GM12873 (cell line): ENCODE data around the gene MAS1L.

ENCODE experiments used
- TF ChIP-seq, protein P1 (sequence below): IDR thresholded peaks from 2 replicates; pipeline ENCODE4 v1.5.1; 2012; ENCODE audit warnings: low read depth, mild to moderate bottlenecking, moderate library complexity, low read length, control low read depth; ENCODE audit not compliant: insufficient read depth; ENCODE audit errors: missing control alignments

The MAS1L gene

DNA sequence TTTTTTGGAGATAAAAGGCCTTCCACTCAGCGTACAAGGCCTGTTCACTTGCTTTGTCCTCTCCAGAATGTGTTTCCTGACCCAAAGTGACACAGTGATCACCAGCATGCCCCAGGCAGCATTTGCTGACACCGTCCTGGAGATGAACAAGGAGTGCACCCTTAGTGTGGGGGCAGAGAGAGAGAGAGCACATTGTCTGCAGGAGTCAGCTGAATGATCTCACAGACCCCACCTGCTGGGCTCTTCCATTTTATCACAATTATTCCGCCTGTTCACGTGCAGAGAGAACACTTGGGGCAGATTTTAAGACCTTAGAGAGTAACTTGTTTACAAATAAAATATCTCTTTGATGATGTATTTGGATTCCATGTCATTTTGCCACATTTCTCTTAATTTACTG lies 22.4 kb upstream of the MAS1L start:
- TF ChIP-seq, protein P1, sequence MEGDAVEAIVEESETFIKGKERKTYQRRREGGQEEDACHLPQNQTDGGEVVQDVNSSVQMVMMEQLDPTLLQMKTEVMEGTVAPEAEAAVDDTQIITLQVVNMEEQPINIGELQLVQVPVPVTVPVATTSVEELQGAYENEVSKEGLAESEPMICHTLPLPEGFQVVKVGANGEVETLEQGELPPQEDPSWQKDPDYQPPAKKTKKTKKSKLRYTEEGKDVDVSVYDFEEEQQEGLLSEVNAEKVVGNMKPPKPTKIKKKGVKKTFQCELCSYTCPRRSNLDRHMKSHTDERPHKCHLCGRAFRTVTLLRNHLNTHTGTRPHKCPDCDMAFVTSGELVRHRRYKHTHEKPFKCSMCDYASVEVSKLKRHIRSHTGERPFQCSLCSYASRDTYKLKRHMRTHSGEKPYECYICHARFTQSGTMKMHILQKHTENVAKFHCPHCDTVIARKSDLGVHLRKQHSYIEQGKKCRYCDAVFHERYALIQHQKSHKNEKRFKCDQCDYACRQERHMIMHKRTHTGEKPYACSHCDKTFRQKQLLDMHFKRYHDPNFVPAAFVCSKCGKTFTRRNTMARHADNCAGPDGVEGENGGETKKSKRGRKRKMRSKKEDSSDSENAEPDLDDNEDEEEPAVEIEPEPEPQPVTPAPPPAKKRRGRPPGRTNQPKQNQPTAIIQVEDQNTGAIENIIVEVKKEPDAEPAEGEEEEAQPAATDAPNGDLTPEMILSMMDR: no peak

GRCh38 chr6:29509711-29510110 lies 22.0 kb upstream of the MAS1L start:
- TF ChIP-seq, protein P1: no peak

DNA sequence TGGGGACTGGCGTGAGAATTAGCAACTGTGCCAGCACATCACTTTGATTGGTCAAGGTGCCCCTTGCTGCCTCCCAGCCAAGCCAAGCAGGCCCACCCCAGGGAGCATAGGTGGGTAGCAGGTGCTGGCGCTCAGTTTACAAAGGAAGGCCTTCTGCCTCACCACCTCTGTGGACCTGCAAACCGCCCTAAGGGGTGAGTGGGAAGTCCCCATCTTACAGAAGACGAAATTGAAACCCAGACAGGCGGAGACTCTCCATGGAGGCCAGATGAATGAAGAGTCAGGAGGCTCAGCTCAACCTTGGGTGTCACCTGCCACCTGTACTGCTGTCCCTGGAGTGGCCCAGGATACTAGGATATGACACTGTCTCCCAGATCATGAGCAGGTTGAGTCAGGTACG lies 21.5 kb upstream of the MAS1L start:
- TF ChIP-seq, protein P1: no peak

- TF ChIP-seq, protein P1: no peak
These were observed 19.6 kb upstream of the MAS1L start for GRCh38 chr6:29507319-29507718.

DNA sequence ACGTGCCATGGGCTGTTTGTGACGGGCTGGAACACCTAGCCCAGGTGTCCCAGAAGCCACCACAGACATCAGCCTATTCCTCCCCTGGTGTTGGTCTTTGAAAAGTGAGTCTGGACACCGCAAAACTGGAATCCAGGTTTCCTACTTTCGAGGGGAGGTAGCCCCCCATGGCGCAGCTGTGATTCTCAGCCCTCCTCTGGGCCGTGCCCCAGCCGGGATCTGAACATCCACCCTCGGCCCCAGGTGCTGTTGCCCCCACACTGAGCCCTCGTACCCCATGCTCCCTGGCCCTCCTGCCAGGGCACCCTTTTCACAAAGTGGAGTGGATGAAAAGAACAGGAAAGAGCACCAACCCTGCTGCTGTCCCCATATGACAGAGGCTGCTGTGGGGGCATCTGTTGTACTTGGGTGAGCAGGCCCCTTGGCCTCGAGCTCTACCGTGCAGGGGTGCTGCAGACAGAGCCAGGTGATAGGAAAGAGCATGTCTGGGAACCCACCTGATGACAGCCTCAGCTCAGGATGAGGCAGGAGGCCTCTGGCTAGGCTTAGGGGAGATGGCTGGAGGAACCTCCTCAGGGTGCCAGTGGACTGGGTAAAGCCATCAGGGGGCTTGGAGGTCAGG lies 18.8 kb upstream of the MAS1L start:
- TF ChIP-seq, protein P1: no peak

- TF ChIP-seq, protein P1: no peak
These were observed 18.1 kb upstream of the MAS1L start for GRCh38 chr6:29505808-29506207.

GRCh38 chr6:29504961-29505360 lies 17.2 kb upstream of the MAS1L start:
- TF ChIP-seq, protein P1: no peak
